AG20443 (cell line): ENCODE data around the gene VPS13A.
A peak's percentile ranks its signal among the peaks of the same experiment; 100 is the strongest.

Experiments
- DNase-seq: peaks from one replicate; pipeline ENCODE4 v3.0.0; 2012; ENCODE audit warnings: low spot score, mixed read lengths

The VPS13A gene

DNA sequence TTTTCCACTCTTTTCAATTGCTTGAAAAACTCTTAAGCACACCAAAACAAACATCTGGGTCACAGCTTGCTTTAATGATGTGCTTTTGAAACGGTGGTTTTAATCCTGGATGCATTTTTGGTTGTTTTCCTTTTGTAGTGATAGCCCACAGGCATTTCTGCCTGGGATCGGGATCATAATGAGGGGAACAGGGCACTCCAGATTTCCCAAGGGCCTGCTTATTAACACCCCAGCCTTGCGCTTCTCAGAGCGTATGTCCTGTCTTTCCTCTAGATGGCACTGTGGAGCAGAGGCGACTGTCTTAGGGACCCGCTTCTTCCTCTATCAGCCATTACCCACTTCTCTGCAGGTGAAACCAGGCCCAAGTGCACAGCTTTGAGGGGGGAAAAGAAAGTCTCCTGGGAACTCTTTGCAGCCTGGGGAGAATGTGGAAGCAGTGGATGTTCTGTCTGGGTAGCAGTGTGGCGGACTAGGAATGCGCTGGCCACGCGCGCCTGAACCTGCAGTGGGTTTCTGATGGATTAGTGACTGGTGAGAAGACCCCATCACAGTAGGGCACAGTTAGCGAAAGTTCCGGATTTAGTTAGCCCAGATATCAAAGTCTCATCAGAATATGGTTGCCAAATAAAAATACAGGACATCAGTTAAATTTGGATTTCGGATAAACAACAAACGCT, 280.7 kb downstream of the VPS13A start:
- peak; percentile 81 for DNase-seq

DNA sequence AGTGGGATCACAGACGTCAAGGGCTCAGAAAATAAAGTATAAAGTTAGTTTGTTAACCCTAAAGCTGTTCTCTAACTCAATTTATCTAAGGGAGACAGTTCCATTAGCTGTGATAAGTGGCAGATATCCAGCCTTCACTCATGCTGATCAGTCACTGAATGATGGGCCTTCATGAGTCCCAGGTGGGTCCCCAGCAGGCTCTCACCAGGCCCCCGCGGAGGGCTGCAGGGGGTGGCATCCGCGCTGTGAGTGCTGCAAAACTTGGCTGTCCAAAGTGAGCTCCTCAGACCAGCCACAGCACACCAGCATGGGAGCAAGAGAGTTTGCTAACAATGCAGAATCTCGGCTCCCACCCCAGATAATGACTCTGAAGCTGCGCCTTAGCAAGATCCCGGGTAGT, 283.6 kb downstream of the VPS13A start:
- DNase-seq: no peak

DNA sequence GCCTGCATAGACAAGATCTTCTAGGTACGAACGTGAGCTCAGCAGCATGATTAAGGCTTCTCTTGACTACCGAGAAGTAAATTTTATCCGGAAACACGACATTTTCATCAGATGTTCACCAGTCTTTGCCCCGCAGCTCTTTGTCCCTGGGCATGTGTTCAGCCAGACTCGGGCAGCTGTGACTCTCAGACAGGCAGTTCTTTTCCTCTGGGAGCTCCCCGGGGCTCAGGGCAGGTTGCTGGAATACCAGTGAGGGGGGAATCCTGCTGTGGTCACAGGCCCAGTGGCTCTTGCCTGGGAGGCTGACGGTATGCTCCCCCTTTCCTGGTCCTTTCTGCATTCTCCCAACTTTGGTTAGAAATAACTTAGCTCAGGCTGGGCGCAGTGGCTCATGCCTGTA, 284.7 kb downstream of the VPS13A start:
- no peak for DNase-seq

DNA sequence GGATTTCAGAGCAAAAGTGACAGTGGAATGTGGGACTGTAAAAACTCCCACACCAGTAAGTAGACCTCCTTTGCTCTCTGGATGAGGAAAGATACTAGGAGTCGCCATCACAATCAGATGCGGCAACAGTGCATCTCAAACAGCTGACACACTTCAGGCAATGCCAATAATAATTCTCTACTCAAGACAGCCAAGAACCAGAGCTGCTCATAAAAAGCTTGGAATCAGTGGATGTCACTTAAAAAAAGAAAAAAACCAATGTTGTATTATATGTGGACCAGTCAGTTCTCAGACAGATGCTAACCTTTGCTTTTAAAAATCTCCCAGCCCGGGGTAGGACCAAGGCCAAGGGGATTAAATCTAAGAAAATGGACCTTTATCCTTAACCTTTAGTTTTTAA, 285.8 kb downstream of the VPS13A start:
- DNase-seq: no peak

GRCh38 chr9:77464661-77465060, 287.3 kb downstream of the VPS13A start:
- no peak for DNase-seq

GRCh38 chr9:77469515-77470231, 292.3 kb downstream of the VPS13A start:
- peak; percentile 37 for DNase-seq
